Measurements from ENCODE around the gene HEPH. TPM values are rescaled to one million over a fixed set of nuclear protein-coding genes. Genes with fewer than 3 reads are reported as not detected.

HEPH gene
- total RNA-seq, 1 experiment from 2014 or later: 31.7 TPM

GRCh38 chrX:66191563-66191962, 27.5 kb downstream of the HEPH start:
- ATAC-seq: no peak
- TF ChIP-seq ZNF317 (CRISPR knock-in tag; IDR thresholded peaks at IDR 0.05; ENCODE audit: borderline replicate concordance, low read depth) (no peak), MYBL2 (CRISPR knock-in tag; IDR thresholded peaks at IDR 0.05) (no peak), NR1H2 (CRISPR knock-in tag; IDR thresholded peaks at IDR 0.05) (no peak), ATF1 (CRISPR knock-in tag; IDR thresholded peaks at IDR 0.05) (no peak)
- TF ChIP-seq, protein P1, sequence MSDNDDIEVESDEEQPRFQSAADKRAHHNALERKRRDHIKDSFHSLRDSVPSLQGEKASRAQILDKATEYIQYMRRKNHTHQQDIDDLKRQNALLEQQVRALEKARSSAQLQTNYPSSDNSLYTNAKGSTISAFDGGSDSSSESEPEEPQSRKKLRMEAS (CRISPR knock-in tag; IDR thresholded peaks at IDR 0.05): no peak
- ChIA-PET POLR2A (no interaction called here), CTCF (no interaction called here)
- H3K9me3 Mint-ChIP-seq: no peaks in the 10 kb centered on the region
- peaks cover 13% of the 10 kb centered on the region for H3K4me1 Mint-ChIP-seq
- H3K27ac Mint-ChIP-seq: no peak overlapping the region
- H3K4me3 Mint-ChIP-seq: no peak overlapping the region
- H3K36me3 Mint-ChIP-seq: peaks cover 44% of the 10 kb centered on the region
- no peaks in the 10 kb centered on the region for H3K27me3 Mint-ChIP-seq (ENCODE audit: low read depth)
- no peak for DNase-seq (ENCODE audit: low spot score)

GRCh38 chrX:66193821-66194220, 29.8 kb downstream of the HEPH start:
- no peak for DNase-seq (ENCODE audit: low spot score)
- Mint-ChIP-seq H3K4me3 (no peak overlapping the region), H3K27me3 (ENCODE audit: low read depth) (no peaks in the 10 kb centered on the region), H3K4me1 (no peaks in the 10 kb centered on the region), H3K9me3 (no peaks in the 10 kb centered on the region), H3K36me3 (peaks cover 31% of the 10 kb centered on the region), H3K27ac (no peak overlapping the region)
- ChIA-PET CTCF (no interaction called here), POLR2A (no interaction called here)
- TF ChIP-seq PRDM15 (CRISPR knock-in tag; IDR thresholded peaks at IDR 0.05) (no peak), AFF4 (CRISPR knock-in tag; IDR thresholded peaks at IDR 0.05; ENCODE audit: borderline replicate concordance) (no peak), USF1 (CRISPR knock-in tag; IDR thresholded peaks at IDR 0.05) (no peak), ZNF121 (CRISPR knock-in tag; IDR thresholded peaks at IDR 0.05) (no peak), ELF4 (CRISPR knock-in tag; IDR thresholded peaks at IDR 0.05; ENCODE audit: low read depth) (no peak), RELA (CRISPR knock-in tag; IDR thresholded peaks at IDR 0.05; ENCODE audit: borderline replicate concordance) (no peak), RORB (CRISPR knock-in tag; IDR thresholded peaks at IDR 0.05) (no peak), SMAD4 (CRISPR knock-in tag; IDR thresholded peaks at IDR 0.05) (no peak), ZNF138 (CRISPR knock-in tag; conservative IDR thresholded peaks at IDR 0.05) (no peak), ZNF263 (CRISPR knock-in tag; IDR thresholded peaks at IDR 0.05; ENCODE audit: low read depth) (no peak), ZSCAN18 (CRISPR knock-in tag; IDR thresholded peaks at IDR 0.05) (no peak), ETV6 (CRISPR knock-in tag; IDR thresholded peaks at IDR 0.05) (no peak)
- TF ChIP-seq, protein P2, sequence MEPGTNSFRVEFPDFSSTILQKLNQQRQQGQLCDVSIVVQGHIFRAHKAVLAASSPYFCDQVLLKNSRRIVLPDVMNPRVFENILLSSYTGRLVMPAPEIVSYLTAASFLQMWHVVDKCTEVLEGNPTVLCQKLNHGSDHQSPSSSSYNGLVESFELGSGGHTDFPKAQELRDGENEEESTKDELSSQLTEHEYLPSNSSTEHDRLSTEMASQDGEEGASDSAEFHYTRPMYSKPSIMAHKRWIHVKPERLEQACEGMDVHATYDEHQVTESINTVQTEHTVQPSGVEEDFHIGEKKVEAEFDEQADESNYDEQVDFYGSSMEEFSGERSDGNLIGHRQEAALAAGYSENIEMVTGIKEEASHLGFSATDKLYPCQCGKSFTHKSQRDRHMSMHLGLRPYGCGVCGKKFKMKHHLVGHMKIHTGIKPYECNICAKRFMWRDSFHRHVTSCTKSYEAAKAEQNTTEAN (CRISPR knock-in tag; IDR thresholded peaks at IDR 0.05): no peak
- TF ChIP-seq, protein P3, sequence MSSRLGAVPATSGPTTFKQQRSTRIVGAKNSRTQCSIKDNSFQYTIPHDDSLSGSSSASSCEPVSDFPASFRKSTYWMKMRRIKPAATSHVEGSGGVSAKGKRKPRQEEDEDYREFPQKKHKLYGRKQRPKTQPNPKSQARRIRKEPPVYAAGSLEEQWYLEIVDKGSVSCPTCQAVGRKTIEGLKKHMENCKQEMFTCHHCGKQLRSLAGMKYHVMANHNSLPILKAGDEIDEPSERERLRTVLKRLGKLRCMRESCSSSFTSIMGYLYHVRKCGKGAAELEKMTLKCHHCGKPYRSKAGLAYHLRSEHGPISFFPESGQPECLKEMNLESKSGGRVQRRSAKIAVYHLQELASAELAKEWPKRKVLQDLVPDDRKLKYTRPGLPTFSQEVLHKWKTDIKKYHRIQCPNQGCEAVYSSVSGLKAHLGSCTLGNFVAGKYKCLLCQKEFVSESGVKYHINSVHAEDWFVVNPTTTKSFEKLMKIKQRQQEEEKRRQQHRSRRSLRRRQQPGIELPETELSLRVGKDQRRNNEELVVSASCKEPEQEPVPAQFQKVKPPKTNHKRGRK (CRISPR knock-in tag; IDR thresholded peaks at IDR 0.05; ENCODE audit: borderline replicate concordance): no peak
- TF ChIP-seq, protein P4, sequence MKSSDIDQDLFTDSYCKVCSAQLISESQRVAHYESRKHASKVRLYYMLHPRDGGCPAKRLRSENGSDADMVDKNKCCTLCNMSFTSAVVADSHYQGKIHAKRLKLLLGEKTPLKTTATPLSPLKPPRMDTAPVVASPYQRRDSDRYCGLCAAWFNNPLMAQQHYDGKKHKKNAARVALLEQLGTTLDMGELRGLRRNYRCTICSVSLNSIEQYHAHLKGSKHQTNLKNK (CRISPR knock-in tag; IDR thresholded peaks at IDR 0.05): no peak
- ATAC-seq: no peak

Measured in WTC11 (cell line).